GM12878 (cell line): ENCODE data around the gene PIGU.

Experiments
- CEBPB ChIP-seq, 2 experiments: fragments of 150-350 bp in 1 of 2; IDR thresholded peaks; 2 replicates each; pipeline ENCODE4 v1.6.1; 2012 to 2014; ENCODE audit warnings: low read depth in 2 of 2, low read length in 2 of 2, borderline replicate concordance in 1 of 2, inconsistent platforms in 1 of 2
- CTCF ChIP-seq, 3 experiments: IDR thresholded peaks in 2 of 3; conservative IDR thresholded peaks in 1 of 3; 2 replicates each; pipeline ENCODE4 v1.5.1; 2011; ENCODE audit warnings: low read depth in 3 of 3, low read length in 3 of 3, mild to moderate bottlenecking in 3 of 3, control low read depth in 2 of 3, moderate library complexity in 2 of 3, inconsistent platforms in 1 of 3, mixed read lengths in 1 of 3; ENCODE audit not compliant: control insufficient read depth in 2 of 3, insufficient read depth in 1 of 3; ENCODE audit errors: extremely low read depth in 1 of 3
- EZH2 ChIP-seq: IDR thresholded peaks from 2 replicates; pipeline ENCODE4 v1.6.1; 2012; ENCODE audit warnings: low read depth, mild to moderate bottlenecking, control low read depth, inconsistent platforms, low read length, borderline replicate concordance; ENCODE audit not compliant: control insufficient read depth
- FOS ChIP-seq: IDR thresholded peaks from 3 replicates; pipeline ENCODE4 v1.6.1; 2011; ENCODE audit warnings: borderline replicate concordance; ENCODE audit not compliant: insufficient read length; ENCODE audit errors: extremely low read depth
- GATAD2B ChIP-seq: fragments of 450-650 bp; conservative IDR thresholded peaks from 2 replicates; pipeline ENCODE4 v1.6.1; 2017; ENCODE audit warnings: low read depth, mild to moderate bottlenecking, moderate library complexity
- POLR2A ChIP-seq: IDR thresholded peaks from 2 replicates; pipeline ENCODE4 v1.6.1; 2011; ENCODE audit warnings: low read depth, mild to moderate bottlenecking, low read length
- POLR2AphosphoS5 ChIP-seq: IDR thresholded peaks from 2 replicates; pipeline ENCODE4 v1.6.1; 2011; ENCODE audit warnings: mild to moderate bottlenecking, low read length, inconsistent platforms
- RB1 ChIP-seq: fragments of 450-650 bp; formaldehyde crosslinking; IDR thresholded peaks from 2 replicates; pipeline ENCODE4 v1.6.1; 2017; ENCODE audit warnings: mild to moderate bottlenecking, borderline replicate concordance
- REST ChIP-seq: IDR thresholded peaks from 2 replicates; pipeline ENCODE4 v1.6.1; 2012; ENCODE audit warnings: mild to moderate bottlenecking, low read depth, low read length
- RUNX3 ChIP-seq: IDR thresholded peaks from 2 replicates; pipeline ENCODE4 v1.6.1; 2012; ENCODE audit warnings: low read length, inconsistent platforms
- TAF1 ChIP-seq: IDR thresholded peaks from 2 replicates; pipeline ENCODE4 v1.6.1; 2011; ENCODE audit warnings: mild to moderate bottlenecking, low read depth, low read length, borderline replicate concordance
- TCF3 ChIP-seq: IDR thresholded peaks from 2 replicates; pipeline ENCODE4 v1.6.1; 2012; ENCODE audit warnings: low read depth, mild to moderate bottlenecking, low read length, borderline replicate concordance; ENCODE audit not compliant: insufficient read depth
- ZNF622 ChIP-seq: fragments of 450-650 bp; IDR thresholded peaks from 2 replicates; pipeline ENCODE4 v1.6.1; 2017; ENCODE audit warnings: mild to moderate bottlenecking, inconsistent platforms
- TF ChIP-seq, protein P1 (sequence below): IDR thresholded peaks from 2 replicates; pipeline ENCODE4 v1.6.1; 2011; ENCODE audit warnings: borderline replicate concordance, low read depth, mild to moderate bottlenecking, moderate library complexity, low read length; ENCODE audit not compliant: insufficient read depth, poor library complexity, severe bottlenecking

DNA sequence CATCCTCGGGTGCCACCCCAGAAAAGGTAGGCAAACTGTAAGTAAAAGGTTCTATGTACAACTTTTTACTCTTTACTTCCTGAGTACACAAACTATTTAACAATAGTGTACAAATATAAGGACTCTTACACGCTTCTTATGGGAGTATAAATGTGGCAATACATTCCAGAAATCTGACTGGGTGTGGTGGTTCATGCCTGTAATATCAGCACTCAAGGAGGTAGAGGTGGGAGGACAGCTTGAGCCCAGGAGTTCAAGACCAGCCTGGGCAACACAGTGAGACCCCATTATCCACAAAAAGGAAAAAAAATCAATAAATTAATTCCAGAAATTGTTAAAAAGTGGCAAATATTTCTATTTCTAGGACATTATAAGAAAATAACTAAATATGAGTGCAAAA, 48.9 kb downstream of the PIGU start:
- TF ChIP-seq CTCF (IDR thresholded peaks at IDR 0.05 in 2 of 3, conservative IDR thresholded peaks at IDR 0.05 in 1 of 3; ENCODE audit: control insufficient read depth in 2 of 3, extremely low read depth in 1 of 3, insufficient read depth in 1 of 3, low read depth in 3 of 3, low read length in 3 of 3) = no peak
- no peak for TF ChIP-seq POLR2A
- TF ChIP-seq TCF3 = no peak
- TF ChIP-seq, protein P1, sequence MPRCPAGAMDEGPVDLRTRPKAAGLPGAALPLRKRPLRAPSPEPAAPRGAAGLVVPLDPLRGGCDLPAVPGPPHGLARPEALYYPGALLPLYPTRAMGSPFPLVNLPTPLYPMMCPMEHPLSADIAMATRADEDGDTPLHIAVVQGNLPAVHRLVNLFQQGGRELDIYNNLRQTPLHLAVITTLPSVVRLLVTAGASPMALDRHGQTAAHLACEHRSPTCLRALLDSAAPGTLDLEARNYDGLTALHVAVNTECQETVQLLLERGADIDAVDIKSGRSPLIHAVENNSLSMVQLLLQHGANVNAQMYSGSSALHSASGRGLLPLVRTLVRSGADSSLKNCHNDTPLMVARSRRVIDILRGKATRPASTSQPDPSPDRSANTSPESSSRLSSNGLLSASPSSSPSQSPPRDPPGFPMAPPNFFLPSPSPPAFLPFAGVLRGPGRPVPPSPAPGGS = no peak
- TF ChIP-seq FOS = no peak
- TF ChIP-seq EZH2 = no peak
- no peak for TF ChIP-seq RB1
- TF ChIP-seq POLR2AphosphoS5 = no peak
- TF ChIP-seq ZNF622 = no peak
- TF ChIP-seq REST = no peak
- TF ChIP-seq CEBPB (IDR thresholded peaks at IDR 0.05; ENCODE audit: borderline replicate concordance in 1 of 2, low read depth in 2 of 2, low read length in 2 of 2) = no peak
- TF ChIP-seq GATAD2B = no peak
- no peak for TF ChIP-seq TAF1
- no peak for TF ChIP-seq RUNX3
